Kidney (tissue), 14 donors: ENCODE data around the gene DROSHA. TPM values are rescaled to one million over a fixed set of nuclear protein-coding genes. Genes with fewer than 3 reads are reported as not detected.
"Not testable (repeated sequence)": the region's sequence is repeated elsewhere in the genome, so short reads cannot be mapped to it uniquely, and the experiment has no call there.

ENCODE experiments used
- DNase-seq, 5 donors: peaks; one replicate each; pipeline ENCODE4 v3.0.0-alpha.2; 2013 to 2020
- FAIRE-seq: peaks from 2 replicates; lab custom pipeline; 2012; peaks lifted over from hg19 to GRCh38; lab: Jason Lieb, UNC
- H3K27ac ChIP-seq, 2 donors: one replicate each; pipeline ENCODE4 v1.7.0; 2013; ENCODE audit warnings: low read depth in 2 of 2, low read length in 2 of 2, inconsistent platforms in 1 of 2
- H3K27me3 ChIP-seq: one replicate; pipeline ENCODE4 v1.7.1; 2013; ENCODE audit warnings: low read length, inconsistent platforms; ENCODE audit not compliant: control insufficient read depth, insufficient read depth
- H3K36me3 ChIP-seq, 3 donors: one replicate each; pipeline versions ENCODE4 v1.7.0 to v1.7.1; 2013; ENCODE audit warnings: low read length in 3 of 3, control low read depth in 1 of 3, inconsistent platforms in 1 of 3; ENCODE audit not compliant: insufficient read depth in 3 of 3, control insufficient read depth in 2 of 3
- H3K4me1 ChIP-seq, 3 donors: one replicate each; pipeline versions ENCODE4 v1.7.0 to v1.7.1; 2013; ENCODE audit warnings: low read length in 3 of 3, inconsistent platforms in 1 of 3, low read depth in 1 of 3; ENCODE audit not compliant: control insufficient read depth in 2 of 3, insufficient read depth in 2 of 3
- H3K4me3 ChIP-seq, 3 donors: one replicate each; pipeline versions ENCODE4 v1.7.0 to v1.8.1; 2013; ENCODE audit warnings: low read length in 3 of 3, control low read depth in 1 of 3, inconsistent platforms in 1 of 3
- H3K9ac ChIP-seq, 3 donors: one replicate each; pipeline versions ENCODE4 v1.7.0 to v1.7.1; 2013; ENCODE audit warnings: low read length in 3 of 3, control low read depth in 1 of 3, inconsistent platforms in 1 of 3
- H3K9me3 ChIP-seq, 3 donors: one replicate each; pipeline versions ENCODE4 v1.7.0 to v1.7.1; 2013; ENCODE audit warnings: low read length in 3 of 3, control low read depth in 1 of 3, inconsistent platforms in 1 of 3; ENCODE audit not compliant: control insufficient read depth in 2 of 3, insufficient read depth in 1 of 3
- CTCF ChIP-seq: IDR thresholded peaks from 3 replicates; pipeline ENCODE4 v1.5.1; 2012; ENCODE audit warnings: mild to moderate bottlenecking, moderate library complexity, borderline replicate concordance; ENCODE audit not compliant: insufficient read depth; ENCODE audit errors: extremely low read depth
- intact Hi-C: fragments of 100-400 bp; cut with DNase I; formaldehyde crosslinking; loops from one replicate; pipeline ENCODE4 v1.11.1; 2022
- polyA plus RNA-seq: library from polyadenylated mRNA; stranded (reverse); fragments of 350-450 nt; fragmentation: Illumina TruSeq; extraction: RNeasy Lipid Tissue Mini Kit (QIAGEN cat#74804); gene quantifications from one replicate; pipeline ENCODE4 v1.2.3, GENCODE V29; 2014; ENCODE audit warnings: low read depth, low replicate concordance; ENCODE audit not compliant: insufficient read depth
- total RNA-seq: library from RNA; stranded (reverse); fragmentation: NEBNext Ultra II Directional; extraction: Animal tissue kit (Norgen Biotek cat#: 25700); gene quantifications from one replicate; pipeline ENCODE4 v1.2.1, GENCODE V29; 2021
- donor health status: control.
- donor health status: control.
- donor health status: control.
- donor health status: control.
- donor health status: control.
- donor health status: DM: yes; HTN: yes; CAD: no.
- donor health status: Normal renal cell carcinoma (clear cell type).

Gene DROSHA
- total and polyA plus RNA-seq, 2 donors from 2014 or later = 39.9 to 51.6 TPM

GRCh38 chr5:31551878-31552277, 20.0 kb upstream of the DROSHA start:
- H3K27me3 ChIP-seq = no peaks in the 10 kb centered on the region
- no peak for DNase-seq
- no peak for FAIRE-seq
- H3K36me3 ChIP-seq = peaks cover 0 to 23% (median 9%) of the 10 kb centered on the region in 3 donors
- no peak overlapping the region for H3K27ac ChIP-seq
- H3K4me1 ChIP-seq = no peaks in the 10 kb centered on the region
- H3K9me3 ChIP-seq = no peaks in the 10 kb centered on the region
- no peak overlapping the region for H3K9ac ChIP-seq
- no peak overlapping the region for H3K4me3 ChIP-seq
- no peak for TF ChIP-seq CTCF
- intact Hi-C loops = no loop called here

- not testable (repeated sequence) for FAIRE-seq, H3K9ac ChIP-seq
Measured at GRCh38 chr5:31549114-31549513, 17.2 kb upstream of the DROSHA start.

GRCh38 chr5:31537851-31538250, 6.0 kb upstream of the DROSHA start:
- H3K4me3 ChIP-seq = no peak overlapping the region
- no peak overlapping the region for H3K27ac ChIP-seq
- no peak overlapping the region for H3K9ac ChIP-seq
- H3K36me3 ChIP-seq = peaks cover 3 to 28% (median 16%) of the 10 kb centered on the region in 3 donors
- DNase-seq (peak in 1 of 5 donors; percentile 35), FAIRE-seq (no peak)
- intact Hi-C loops = no loop called here
- H3K9me3 ChIP-seq = no peaks in the 10 kb centered on the region
- H3K4me1 ChIP-seq = peaks cover 0 to 8% (median 0%) of the 10 kb centered on the region in 3 donors
- H3K27me3 ChIP-seq = no peaks in the 10 kb centered on the region
- TF ChIP-seq CTCF = no peak

More at GRCh38 chr5:31549114-31549513, 17.2 kb upstream of the DROSHA start:
- H3K4me3 ChIP-seq, intact Hi-C loops, H3K9me3 ChIP-seq, DNase-seq, H3K27ac ChIP-seq, H3K4me1 ChIP-seq, H3K27me3 ChIP-seq: not testable (repeated sequence)
- peaks cover 0 to 24% (median 9%) of the 10 kb centered on the region in 3 donors for H3K36me3 ChIP-seq

- intact Hi-C loops = no loop called here
- peaks cover 0 to 8% (median 0%) of the 10 kb centered on the region in 3 donors for H3K4me1 ChIP-seq
- TF ChIP-seq CTCF = no peak
- no peak for FAIRE-seq
- H3K9ac ChIP-seq = no peak overlapping the region
- H3K27me3 ChIP-seq = no peaks in the 10 kb centered on the region
- no peak for DNase-seq
- no peaks in the 10 kb centered on the region for H3K9me3 ChIP-seq
- peaks cover 3 to 28% (median 16%) of the 10 kb centered on the region in 3 donors for H3K36me3 ChIP-seq
- no peak overlapping the region for H3K4me3 ChIP-seq
- H3K27ac ChIP-seq = no peak overlapping the region
Measured at GRCh38 chr5:31537349-31537748, 5.5 kb upstream of the DROSHA start.
